Nephron progenitor cell (in vitro differentiated cells): ENCODE results near the gene NFIA.

ENCODE experiments used
- DNase-seq: peaks from one replicate; pipeline ENCODE4 v3.0.0; 2021
- H3K27ac Mint-ChIP-seq: 2 replicates; pipeline ENCODE4 v1.8.0; 2021; ENCODE audit warnings: mild to moderate bottlenecking, moderate library complexity, mixed read lengths
- H3K27me3 Mint-ChIP-seq: 2 replicates; pipeline ENCODE4 v1.8.0; 2021; ENCODE audit warnings: mild to moderate bottlenecking, low read depth, mixed read lengths; ENCODE audit not compliant: poor library complexity
- H3K36me3 Mint-ChIP-seq: 2 replicates; pipeline ENCODE4 v1.8.0; 2021; ENCODE audit warnings: low read depth, mixed read lengths
- H3K4me1 Mint-ChIP-seq: 2 replicates; pipeline ENCODE4 v1.8.0; 2021; ENCODE audit warnings: mixed read lengths
- H3K4me3 Mint-ChIP-seq: 2 replicates; pipeline ENCODE4 v1.8.0; 2021; ENCODE audit warnings: mild to moderate bottlenecking, moderate library complexity, mixed read lengths
- H3K9me3 Mint-ChIP-seq: 2 replicates; pipeline ENCODE4 v1.8.0; 2021; ENCODE audit warnings: mild to moderate bottlenecking, moderate library complexity, mixed read lengths
- CTCF ChIP-seq: fragments of 200-600 bp; sonication (generic); IDR thresholded peaks from 2 replicates; pipeline ENCODE4 v1.5.0; 2021; ENCODE audit warnings: antibody characterized with exemption

Gene NFIA

GRCh38 chr1:61388566-61388965, 306.2 kb downstream of the NFIA start:
- no peak for DNase-seq
- H3K4me3 Mint-ChIP-seq: no peak overlapping the region
- H3K36me3 Mint-ChIP-seq: peaks cover 5% of the 10 kb centered on the region
- TF ChIP-seq CTCF: no peak
- peaks cover 19% of the 10 kb centered on the region for H3K9me3 Mint-ChIP-seq
- peaks cover 16% of the 10 kb centered on the region for H3K4me1 Mint-ChIP-seq
- H3K27me3 Mint-ChIP-seq: peaks cover 10% of the 10 kb centered on the region
- H3K27ac Mint-ChIP-seq: no peak overlapping the region

DNA sequence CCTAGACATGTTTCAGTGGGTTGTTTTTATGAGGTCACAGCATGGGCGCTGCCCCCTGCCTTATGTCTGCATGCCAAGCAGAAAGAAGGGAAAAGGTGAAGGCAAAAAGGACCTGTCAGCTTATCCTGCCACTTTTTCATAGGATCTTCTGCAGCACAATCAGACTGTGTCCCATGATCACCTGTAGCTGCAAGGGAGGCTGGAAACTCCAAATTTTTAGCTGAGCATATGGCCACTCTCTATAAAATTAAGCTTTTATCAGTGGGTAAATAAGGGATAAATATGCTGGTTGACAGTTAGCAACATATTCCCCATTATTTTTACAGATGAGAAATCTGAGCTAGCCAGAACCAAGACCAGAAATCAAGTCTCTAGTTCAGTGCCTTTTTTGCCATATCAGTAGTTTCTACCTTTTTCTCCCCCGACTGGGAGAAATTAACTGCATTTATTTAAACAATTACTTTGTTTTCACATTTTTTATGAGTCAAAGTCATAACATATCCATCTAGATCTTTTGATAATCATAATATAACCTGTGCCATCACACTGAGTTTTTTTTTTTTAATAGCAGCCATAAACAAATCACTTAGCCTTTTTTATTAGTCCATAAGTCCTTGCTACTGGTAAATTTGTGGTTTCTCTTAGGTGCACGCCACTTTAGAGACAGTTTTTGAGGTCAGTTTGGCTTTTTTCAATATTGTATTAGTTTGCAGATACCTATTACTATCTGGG, 307.0 kb downstream of the NFIA start:
- no peak overlapping the region for H3K4me3 Mint-ChIP-seq
- no peak overlapping the region for H3K27ac Mint-ChIP-seq
- no peak for DNase-seq
- peaks cover 19% of the 10 kb centered on the region for H3K9me3 Mint-ChIP-seq
- peaks cover 16% of the 10 kb centered on the region for H3K4me1 Mint-ChIP-seq
- peaks cover 5% of the 10 kb centered on the region for H3K36me3 Mint-ChIP-seq
- no peak for TF ChIP-seq CTCF
- peaks cover 10% of the 10 kb centered on the region for H3K27me3 Mint-ChIP-seq

DNA sequence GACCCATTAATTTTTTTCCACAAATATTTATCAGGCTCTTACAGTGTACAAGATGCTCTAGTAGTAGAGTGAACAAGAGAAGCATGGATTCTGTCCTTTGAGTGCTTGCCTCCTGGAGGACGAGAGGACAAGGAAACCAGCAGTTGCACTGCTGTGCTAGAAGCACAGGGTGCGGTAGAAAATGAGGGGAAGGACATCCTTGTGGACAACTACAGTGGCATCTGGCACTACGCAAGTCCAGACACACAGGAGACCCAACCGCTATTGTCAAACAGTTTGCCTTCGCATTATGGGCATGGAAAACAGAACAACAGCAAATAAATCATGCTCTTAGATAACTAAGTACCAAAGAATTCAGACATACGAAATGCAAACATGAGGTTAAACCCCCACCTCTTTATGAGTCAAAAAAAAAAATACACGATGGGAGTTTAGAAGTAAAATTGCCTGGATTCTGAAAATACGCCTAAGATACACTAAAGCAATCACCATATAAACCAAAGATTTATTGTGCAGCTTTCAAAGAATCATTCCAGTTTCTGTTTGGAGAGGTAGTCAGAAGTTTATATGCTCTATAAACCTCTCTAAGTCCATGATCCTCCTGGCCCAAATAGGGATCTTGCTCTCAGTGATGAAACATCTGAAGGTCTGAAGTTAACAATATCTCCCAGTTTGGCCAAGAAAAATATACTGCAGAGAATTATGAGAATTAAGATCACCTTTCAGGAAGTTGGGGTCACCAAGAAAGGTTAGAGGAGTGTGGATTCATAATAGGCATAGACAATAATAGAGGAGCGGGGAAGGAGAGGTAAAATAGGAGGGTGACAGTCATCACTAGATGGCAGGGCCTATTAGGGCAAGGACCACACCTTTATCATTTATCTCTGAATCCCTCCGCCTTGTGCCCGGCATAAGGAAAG, 307.8 kb downstream of the NFIA start:
- no peak for TF ChIP-seq CTCF
- no peak overlapping the region for H3K4me3 Mint-ChIP-seq
- H3K27me3 Mint-ChIP-seq: peaks cover 10% of the 10 kb centered on the region
- peaks cover 19% of the 10 kb centered on the region for H3K9me3 Mint-ChIP-seq
- H3K27ac Mint-ChIP-seq: no peak overlapping the region
- peaks cover 5% of the 10 kb centered on the region for H3K36me3 Mint-ChIP-seq
- DNase-seq: no peak
- peaks cover 22% of the 10 kb centered on the region for H3K4me1 Mint-ChIP-seq

DNA sequence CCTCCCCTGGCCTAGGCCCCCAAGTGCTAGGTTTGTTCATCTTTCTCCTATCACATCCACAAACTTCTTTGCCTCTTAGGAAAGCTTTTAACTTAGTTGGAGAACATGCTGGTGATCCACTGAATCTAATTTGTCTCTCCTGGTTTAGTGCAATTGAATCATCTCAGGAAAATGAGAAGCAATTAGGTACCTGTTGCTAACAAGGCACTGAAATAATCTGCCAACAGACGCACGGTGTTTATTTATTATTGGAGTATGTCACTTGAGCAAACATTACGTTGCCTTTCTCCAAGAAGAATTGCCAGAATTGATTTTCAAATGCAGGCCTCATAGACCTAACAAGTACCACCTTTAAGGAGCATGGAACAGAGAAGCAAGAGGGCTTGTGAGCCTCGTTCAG, 309.4 kb downstream of the NFIA start:
- no peak overlapping the region for H3K4me3 Mint-ChIP-seq
- no peak overlapping the region for H3K27ac Mint-ChIP-seq
- no peak for TF ChIP-seq CTCF

DNA sequence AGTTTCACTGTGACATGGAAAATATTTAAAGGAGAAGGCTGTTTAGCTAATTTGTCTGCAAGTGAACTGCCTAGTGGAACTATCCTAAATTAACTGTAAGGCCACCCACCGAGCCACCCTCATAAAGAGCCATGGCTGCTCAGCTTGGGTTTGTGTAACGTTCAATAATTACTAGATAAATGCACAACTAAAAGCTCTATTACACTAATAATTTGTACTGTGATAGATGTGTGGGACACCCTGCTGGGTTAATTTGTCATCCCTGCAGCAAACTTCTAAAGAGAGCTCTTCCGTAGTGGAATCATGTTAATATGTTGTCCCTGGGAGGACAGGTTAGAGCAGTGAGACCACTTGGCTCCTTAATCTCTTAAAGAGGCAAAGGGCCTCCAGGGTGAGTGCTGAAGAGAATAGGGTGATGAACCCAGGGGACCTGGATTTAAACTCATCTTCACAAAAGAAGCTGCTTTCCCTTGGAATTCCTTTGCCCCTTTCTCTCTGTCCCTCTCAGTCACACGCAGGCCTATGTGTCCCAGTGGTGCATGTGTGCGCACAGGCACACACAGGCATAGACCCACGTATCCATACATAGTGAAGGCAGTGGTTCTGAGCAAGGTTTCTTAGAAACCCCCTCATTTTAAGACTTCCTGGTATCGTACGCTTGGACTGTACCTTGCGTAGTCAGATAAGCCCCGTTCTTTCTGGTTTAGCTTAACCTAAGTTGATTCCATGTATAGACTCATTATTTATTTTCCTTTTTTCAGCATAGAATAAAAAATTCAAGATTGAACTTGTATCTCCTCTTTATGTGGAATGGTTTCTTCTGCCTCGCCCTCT, 310.3 kb downstream of the NFIA start:
- Mint-ChIP-seq H3K36me3 (peaks cover 5% of the 10 kb centered on the region), H3K9me3 (peaks cover 19% of the 10 kb centered on the region), H3K27ac (no peak overlapping the region)

More for the DNA sequence above, 309.4 kb downstream of the NFIA start:
- H3K4me1 Mint-ChIP-seq: peaks cover 26% of the 10 kb centered on the region
- H3K9me3 Mint-ChIP-seq: peaks cover 19% of the 10 kb centered on the region
- H3K27me3 Mint-ChIP-seq: peaks cover 10% of the 10 kb centered on the region
- no peak for DNase-seq
- peaks cover 5% of the 10 kb centered on the region for H3K36me3 Mint-ChIP-seq

More for the DNA sequence above, 310.3 kb downstream of the NFIA start:
- no peak for DNase-seq
- Mint-ChIP-seq H3K4me3 (no peak overlapping the region), H3K4me1 (peaks cover 26% of the 10 kb centered on the region), H3K27me3 (peaks cover 10% of the 10 kb centered on the region)
- no peak for TF ChIP-seq CTCF
